Loucy (cell line): Measurements from ENCODE around the gene SERPING1.

ENCODE experiments used
- H2AFZ ChIP-seq: fragments of 200-600 bp; sonication (generic); 2 replicates; pipeline ENCODE4 v1.6.0; 2016; ENCODE audit warnings: antibody characterized with exemption, mild to moderate bottlenecking, low read length, moderate library complexity
- H3F3A ChIP-seq: fragments of 200-600 bp; 2 replicates; pipeline ENCODE4 v1.6.0; 2016; ENCODE audit warnings: antibody characterized with exemption, low read depth, mild to moderate bottlenecking
- H3K27me3 ChIP-seq: fragments of 200-600 bp; sonication (generic); 2 replicates; pipeline ENCODE4 v1.6.1; 2014; ENCODE audit warnings: low read length, mild to moderate bottlenecking; ENCODE audit not compliant: insufficient read depth, poor library complexity, severe bottlenecking
- H3K36me3 ChIP-seq: fragments of 200-600 bp; sonication (generic); 2 replicates; pipeline ENCODE4 v1.6.1; 2016; ENCODE audit warnings: low read length; ENCODE audit not compliant: insufficient read depth
- H3K4me1 ChIP-seq: fragments of 200-600 bp; sonication (generic); 2 replicates; pipeline ENCODE4 v1.5.1; 2014; ENCODE audit warnings: low read length, mild to moderate bottlenecking; ENCODE audit not compliant: insufficient read depth, poor library complexity, severe bottlenecking
- H3K4me2 ChIP-seq: fragments of 200-600 bp; sonication (generic); 2 replicates; pipeline ENCODE4 v1.6.0; 2014; ENCODE audit warnings: antibody characterized with exemption, low read length, low read depth, mild to moderate bottlenecking; ENCODE audit not compliant: poor library complexity, severe bottlenecking
- H3K4me3 ChIP-seq: fragments of 200-600 bp; sonication (generic); 2 replicates; pipeline ENCODE4 v1.5.1; 2014; ENCODE audit warnings: low read length, mild to moderate bottlenecking, mixed read lengths; ENCODE audit not compliant: poor library complexity, severe bottlenecking
- H3K79me2 ChIP-seq: fragments of 200-600 bp; sonication (generic); 2 replicates; pipeline ENCODE4 v1.6.1; 2014; ENCODE audit warnings: low read length; ENCODE audit not compliant: insufficient read depth
- H3K9ac ChIP-seq: fragments of 200-600 bp; sonication (generic); 2 replicates; pipeline ENCODE4 v1.6.0; 2014; ENCODE audit warnings: mild to moderate bottlenecking, low read depth, low read length, moderate library complexity; ENCODE audit not compliant: poor library complexity, severe bottlenecking
- H3K9me2 ChIP-seq: fragments of 200-600 bp; sonication (generic); replicated peaks from 2 replicates; pipeline ENCODE4 v1.6.1; 2016; ENCODE audit warnings: low read depth, low read length, mixed read lengths
- H3K9me3 ChIP-seq: fragments of 200-600 bp; sonication (generic); 2 replicates; pipeline ENCODE4 v1.6.1; 2014; ENCODE audit warnings: mild to moderate bottlenecking, antibody characterized with exemption, low read length, low read depth; ENCODE audit not compliant: insufficient read depth
- H4K20me1 ChIP-seq: fragments of 200-600 bp; sonication (generic); 2 replicates; pipeline ENCODE4 v1.6.0; 2014; ENCODE audit warnings: antibody characterized with exemption, low read length, mild to moderate bottlenecking; ENCODE audit not compliant: insufficient read depth, poor library complexity, severe bottlenecking
- EZH2phosphoT487 ChIP-seq: fragments of 200-600 bp; IDR thresholded peaks from 2 replicates; pipeline ENCODE4 v1.6.1; 2018; ENCODE audit warnings: antibody characterized with exemption, mild to moderate bottlenecking, moderate library complexity, borderline replicate concordance
- TF ChIP-seq, protein P1 (sequence below): fragments of 200-600 bp; sonication (generic); conservative IDR thresholded peaks from 2 replicates; pipeline ENCODE4 v1.5.1; 2014; ENCODE audit warnings: mild to moderate bottlenecking, antibody characterized with exemption, low read length

Gene SERPING1

GRCh38 chr11:57634311-57634710 is 36.8 kb downstream of the SERPING1 start:
- peaks cover 21% of the 10 kb centered on the region for H3K4me1 ChIP-seq
- no peaks in the 10 kb centered on the region for H4K20me1 ChIP-seq
- no peaks in the 10 kb centered on the region for H3F3A ChIP-seq
- TF ChIP-seq, protein P1, sequence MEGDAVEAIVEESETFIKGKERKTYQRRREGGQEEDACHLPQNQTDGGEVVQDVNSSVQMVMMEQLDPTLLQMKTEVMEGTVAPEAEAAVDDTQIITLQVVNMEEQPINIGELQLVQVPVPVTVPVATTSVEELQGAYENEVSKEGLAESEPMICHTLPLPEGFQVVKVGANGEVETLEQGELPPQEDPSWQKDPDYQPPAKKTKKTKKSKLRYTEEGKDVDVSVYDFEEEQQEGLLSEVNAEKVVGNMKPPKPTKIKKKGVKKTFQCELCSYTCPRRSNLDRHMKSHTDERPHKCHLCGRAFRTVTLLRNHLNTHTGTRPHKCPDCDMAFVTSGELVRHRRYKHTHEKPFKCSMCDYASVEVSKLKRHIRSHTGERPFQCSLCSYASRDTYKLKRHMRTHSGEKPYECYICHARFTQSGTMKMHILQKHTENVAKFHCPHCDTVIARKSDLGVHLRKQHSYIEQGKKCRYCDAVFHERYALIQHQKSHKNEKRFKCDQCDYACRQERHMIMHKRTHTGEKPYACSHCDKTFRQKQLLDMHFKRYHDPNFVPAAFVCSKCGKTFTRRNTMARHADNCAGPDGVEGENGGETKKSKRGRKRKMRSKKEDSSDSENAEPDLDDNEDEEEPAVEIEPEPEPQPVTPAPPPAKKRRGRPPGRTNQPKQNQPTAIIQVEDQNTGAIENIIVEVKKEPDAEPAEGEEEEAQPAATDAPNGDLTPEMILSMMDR = no peak
- no peak for TF ChIP-seq EZH2phosphoT487
- no peaks in the 10 kb centered on the region for H3K9me2 ChIP-seq
- H3K79me2 ChIP-seq = peaks cover 12% of the 10 kb centered on the region; the same call in 1 of the 2 replicates
- no peak overlapping the region for H3K4me3 ChIP-seq
- H3K4me2 ChIP-seq = no peak overlapping the region
- no peak overlapping the region for H3K9ac ChIP-seq
- no peaks in the 10 kb centered on the region for H3K36me3 ChIP-seq
- no peak overlapping the region for H2AFZ ChIP-seq
- no peaks in the 10 kb centered on the region for H3K9me3 ChIP-seq
- no peaks in the 10 kb centered on the region for H3K27me3 ChIP-seq

GRCh38 chr11:57635246-57635645 is 37.8 kb downstream of the SERPING1 start:
- Histone ChIP-seq H2AFZ (no peak overlapping the region), H3K4me3 (no peak overlapping the region), H3K79me2 (peaks cover 20% of the 10 kb centered on the region), H3K4me2 (no peak overlapping the region), H3K4me1 (peaks cover 26% of the 10 kb centered on the region), H3K9ac (no peak overlapping the region), H3K36me3 (no peaks in the 10 kb centered on the region), H3K27me3 (no peaks in the 10 kb centered on the region), H4K20me1 (no peaks in the 10 kb centered on the region), H3K9me3 (no peaks in the 10 kb centered on the region), H3K9me2 (no peaks in the 10 kb centered on the region), H3F3A (no peaks in the 10 kb centered on the region)
- TF ChIP-seq EZH2phosphoT487 = no peak

- H3K4me3 ChIP-seq = peak overlapping the region; percentile 97
- H3K36me3 ChIP-seq = no peaks in the 10 kb centered on the region
- H4K20me1 ChIP-seq = no peaks in the 10 kb centered on the region
- no peaks in the 10 kb centered on the region for H3F3A ChIP-seq
- H3K79me2 ChIP-seq = peaks cover 37% of the 10 kb centered on the region
- H3K4me2 ChIP-seq = peak overlapping the region; percentile 98
- H3K4me1 ChIP-seq = peaks cover 43% of the 10 kb centered on the region
- no peaks in the 10 kb centered on the region for H3K9me2 ChIP-seq
- no peaks in the 10 kb centered on the region for H3K27me3 ChIP-seq
- no peaks in the 10 kb centered on the region for H3K9me3 ChIP-seq
- H2AFZ ChIP-seq = peak overlapping the region; percentile 83
- peak overlapping the region; percentile 91 for H3K9ac ChIP-seq
- TF ChIP-seq EZH2phosphoT487 = no peak
These were observed 40.1 kb downstream of the SERPING1 start for GRCh38 chr11:57637626-57638004.

- Histone ChIP-seq H3K4me2 (peak overlapping the region; percentile 98), H3K79me2 (peaks cover 37% of the 10 kb centered on the region), H3F3A (no peaks in the 10 kb centered on the region), H3K27me3 (no peaks in the 10 kb centered on the region), H3K9me2 (no peaks in the 10 kb centered on the region), H3K4me3 (peak overlapping the region; percentile 97), H3K4me1 (peaks cover 43% of the 10 kb centered on the region), H3K36me3 (no peaks in the 10 kb centered on the region), H3K9me3 (no peaks in the 10 kb centered on the region), H2AFZ (peak overlapping the region; percentile 83), H3K9ac (peak overlapping the region; percentile 91), H4K20me1 (no peaks in the 10 kb centered on the region)
- TF ChIP-seq, protein P1 = no peak
- no peak for TF ChIP-seq EZH2phosphoT487
These were observed 40.7 kb downstream of the SERPING1 start for GRCh38 chr11:57638005-57638781.
